Smooth muscle cell (in vitro differentiated cells): Measurements from ENCODE around the gene RPGRIP1L. TPM values are rescaled to one million over a fixed set of nuclear protein-coding genes. Genes with fewer than 3 reads are reported as not detected.
"Not testable (repeated sequence)": the region's sequence is repeated elsewhere in the genome, so short reads cannot be mapped to it uniquely, and the experiment has no call there.

ENCODE experiments used
- DNase-seq: peaks from one replicate; lab custom pipeline; 2025; ENCODE audit not compliant: unreplicated experiment; lab: John Stamatoyannopoulos, UW
- H2AFZ ChIP-seq: fragments of 200-600 bp; sonication (generic); 2 replicates; pipeline ENCODE4 v1.6.0; 2016; ENCODE audit warnings: antibody characterized with exemption, low read depth, mild to moderate bottlenecking
- H3F3A ChIP-seq: fragments of 200-600 bp; sonication (generic); 2 replicates; pipeline ENCODE4 v1.6.0; 2017; ENCODE audit warnings: antibody characterized with exemption, low read depth
- H3K27ac ChIP-seq: fragments of 200-600 bp; sonication (generic); 2 replicates; pipeline ENCODE4 v1.5.1; 2016; ENCODE audit warnings: low read depth, mild to moderate bottlenecking
- H3K27me3 ChIP-seq: fragments of 200-600 bp; sonication (generic); 2 replicates; pipeline ENCODE4 v1.6.1; 2016; ENCODE audit warnings: low read depth, mild to moderate bottlenecking
- H3K36me3 ChIP-seq: fragments of 200-600 bp; sonication (generic); 2 replicates; pipeline ENCODE4 v1.5.1; 2016; ENCODE audit warnings: low read depth
- H3K4me1 ChIP-seq: fragments of 200-600 bp; sonication (generic); 2 replicates; pipeline ENCODE4 v1.5.1; 2016; ENCODE audit warnings: low read depth
- H3K4me2 ChIP-seq: fragments of 200-600 bp; sonication (generic); 2 replicates; pipeline ENCODE4 v1.6.0; 2016; ENCODE audit warnings: mild to moderate bottlenecking
- H3K4me3 ChIP-seq: fragments of 200-600 bp; sonication (generic); 2 replicates; pipeline ENCODE4 v1.5.1; 2016; ENCODE audit warnings: mild to moderate bottlenecking
- H3K79me2 ChIP-seq: fragments of 200-600 bp; sonication (generic); 2 replicates; pipeline ENCODE4 v1.6.0; 2016; ENCODE audit warnings: low read depth, mild to moderate bottlenecking
- H3K9ac ChIP-seq: fragments of 200-600 bp; sonication (generic); 2 replicates; pipeline ENCODE4 v1.6.0; 2016; ENCODE audit warnings: low read depth
- H3K9me3 ChIP-seq: fragments of 200-600 bp; sonication (generic); replicated peaks from 2 replicates; pipeline ENCODE4 v1.5.1; 2016; ENCODE audit warnings: low read depth
- H4K20me1 ChIP-seq: fragments of 200-600 bp; sonication (generic); 2 replicates; pipeline ENCODE4 v1.6.0; 2016; ENCODE audit warnings: low read depth
- WGBS: methylation state at CpG from one replicate; pipeline ENCODE4 v1.1.7; 2016; ENCODE audit warnings: low lambda C conversion rate; 5-methylcytosine and 5-hydroxymethylcytosine counted together
- polyA plus RNA-seq: library from polyadenylated mRNA; unstranded; fragments of >200 nt; fragmentation: Nextera tagmentation; extraction: Ambion mirVana; gene quantifications from 2 replicates; pipeline ENCODE4 v1.2.1, GENCODE V29; 2016
- total RNA-seq: library from RNA; depleted of rRNA; stranded (reverse); fragments of >200 nt; gene quantifications from 2 replicates; pipeline ENCODE4 v1.2.3, GENCODE V29; 2014
- TF ChIP-seq, protein P1 (sequence below): fragments of 200-600 bp; sonication (generic); IDR thresholded peaks from 2 replicates; pipeline ENCODE4 v1.5.1; 2017; ENCODE audit warnings: borderline replicate concordance, mild to moderate bottlenecking, antibody characterized with exemption; ENCODE audit not compliant: insufficient read depth, poor library complexity, severe bottlenecking

Gene RPGRIP1L
- total and polyA plus RNA-seq, 2 experiments from 2014 or later = 5.8 to 11.6 TPM

DNA sequence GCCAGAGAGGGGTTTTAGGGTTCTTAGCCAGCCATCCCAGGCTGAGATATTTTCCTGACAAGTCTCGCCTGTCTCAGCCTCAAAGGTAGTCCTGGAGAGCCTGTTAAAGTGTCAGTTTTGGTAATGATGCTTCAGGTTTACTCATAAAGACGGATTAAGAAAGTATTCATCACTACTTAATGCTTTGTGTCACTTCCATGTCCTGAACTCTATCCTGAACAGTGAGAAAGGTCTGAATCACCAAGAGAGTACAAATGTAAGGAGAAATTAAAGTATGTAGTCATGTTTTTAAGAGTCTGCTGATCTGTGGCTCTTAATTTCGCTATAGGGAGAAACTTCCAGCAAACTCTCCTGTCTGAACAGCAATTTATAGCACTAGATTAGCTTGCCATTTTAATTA, 14.0 kb downstream of the RPGRIP1L start:
- Histone ChIP-seq H3K4me2 (no peak overlapping the region), H3K36me3 (peaks cover 18% of the 10 kb centered on the region), H3K79me2 (no peaks in the 10 kb centered on the region), H3K4me1 (no peaks in the 10 kb centered on the region), H4K20me1 (no peaks in the 10 kb centered on the region), H3K9ac (no peak overlapping the region), H2AFZ (no peak overlapping the region), H3K9me3 (peaks cover 10% of the 10 kb centered on the region), H3K27ac (no peak overlapping the region), H3K4me3 (no peak overlapping the region), H3F3A (no peaks in the 10 kb centered on the region), H3K27me3 (no peaks in the 10 kb centered on the region)
- DNase-seq = no peak
- 87% methylated on average over 3 of the region's 3 CpGs for WGBS
- TF ChIP-seq, protein P1, sequence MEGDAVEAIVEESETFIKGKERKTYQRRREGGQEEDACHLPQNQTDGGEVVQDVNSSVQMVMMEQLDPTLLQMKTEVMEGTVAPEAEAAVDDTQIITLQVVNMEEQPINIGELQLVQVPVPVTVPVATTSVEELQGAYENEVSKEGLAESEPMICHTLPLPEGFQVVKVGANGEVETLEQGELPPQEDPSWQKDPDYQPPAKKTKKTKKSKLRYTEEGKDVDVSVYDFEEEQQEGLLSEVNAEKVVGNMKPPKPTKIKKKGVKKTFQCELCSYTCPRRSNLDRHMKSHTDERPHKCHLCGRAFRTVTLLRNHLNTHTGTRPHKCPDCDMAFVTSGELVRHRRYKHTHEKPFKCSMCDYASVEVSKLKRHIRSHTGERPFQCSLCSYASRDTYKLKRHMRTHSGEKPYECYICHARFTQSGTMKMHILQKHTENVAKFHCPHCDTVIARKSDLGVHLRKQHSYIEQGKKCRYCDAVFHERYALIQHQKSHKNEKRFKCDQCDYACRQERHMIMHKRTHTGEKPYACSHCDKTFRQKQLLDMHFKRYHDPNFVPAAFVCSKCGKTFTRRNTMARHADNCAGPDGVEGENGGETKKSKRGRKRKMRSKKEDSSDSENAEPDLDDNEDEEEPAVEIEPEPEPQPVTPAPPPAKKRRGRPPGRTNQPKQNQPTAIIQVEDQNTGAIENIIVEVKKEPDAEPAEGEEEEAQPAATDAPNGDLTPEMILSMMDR = no peak

DNA sequence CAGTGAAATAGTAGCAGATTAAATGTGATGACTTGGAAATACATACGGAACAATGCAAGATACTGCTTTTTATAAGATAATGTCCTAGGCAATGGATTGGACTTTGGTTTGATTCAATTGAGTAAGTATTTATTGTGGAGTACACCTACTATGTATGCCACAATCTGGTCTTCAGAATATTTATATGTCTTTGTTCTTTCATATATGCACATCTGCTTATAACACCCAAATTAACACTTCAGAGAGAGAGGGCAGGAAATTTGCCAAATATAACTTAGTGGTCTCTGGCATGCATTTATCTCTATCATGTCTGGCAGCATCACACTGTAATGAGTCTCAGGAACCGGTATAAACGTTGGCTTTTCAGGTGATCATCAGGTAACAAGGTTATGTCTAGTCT, 16.9 kb downstream of the RPGRIP1L start:
- Histone ChIP-seq H3K27me3 (no peaks in the 10 kb centered on the region), H3K9me3 (peaks cover 10% of the 10 kb centered on the region), H4K20me1 (no peaks in the 10 kb centered on the region), H3K36me3 (peaks cover 18% of the 10 kb centered on the region), H3K9ac (no peak overlapping the region), H3F3A (no peaks in the 10 kb centered on the region), H3K4me3 (no peak overlapping the region), H3K27ac (no peak overlapping the region), H2AFZ (no peak overlapping the region), H3K4me2 (no peak overlapping the region), H3K4me1 (no peaks in the 10 kb centered on the region), H3K79me2 (no peaks in the 10 kb centered on the region)
- no peak for DNase-seq
- TF ChIP-seq, protein P1 = no peak
- 98% methylated on average over 3 of the region's 3 CpGs for WGBS

DNA sequence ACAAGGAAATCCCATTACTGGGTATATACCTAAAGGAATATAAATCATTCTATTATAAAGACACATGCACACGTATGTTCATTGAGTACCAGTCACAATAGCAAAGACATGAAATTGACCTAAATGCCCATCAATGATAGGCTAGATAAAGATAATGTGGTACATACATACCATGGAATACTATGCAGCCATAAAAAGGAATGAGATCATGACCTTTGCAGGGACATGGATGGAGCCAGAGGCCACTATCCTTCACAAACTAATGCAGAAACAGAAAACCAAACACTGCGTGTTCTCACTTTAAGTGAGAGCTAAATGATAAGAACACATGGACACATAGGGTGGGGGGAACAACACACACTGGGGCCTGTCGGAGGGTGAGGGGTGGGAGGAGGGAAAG, 18.3 kb downstream of the RPGRIP1L start:
- not testable (repeated sequence) for H3K4me2 ChIP-seq, DNase-seq, H4K20me1 ChIP-seq, H3F3A ChIP-seq, H2AFZ ChIP-seq, H3K4me1 ChIP-seq, H3K4me3 ChIP-seq, H3K9ac ChIP-seq, H3K9me3 ChIP-seq, H3K27me3 ChIP-seq, H3K79me2 ChIP-seq, H3K27ac ChIP-seq
- 92% methylated on average over 3 of the region's 3 CpGs for WGBS
- H3K36me3 ChIP-seq = peaks cover 18% of the 10 kb centered on the region

DNA sequence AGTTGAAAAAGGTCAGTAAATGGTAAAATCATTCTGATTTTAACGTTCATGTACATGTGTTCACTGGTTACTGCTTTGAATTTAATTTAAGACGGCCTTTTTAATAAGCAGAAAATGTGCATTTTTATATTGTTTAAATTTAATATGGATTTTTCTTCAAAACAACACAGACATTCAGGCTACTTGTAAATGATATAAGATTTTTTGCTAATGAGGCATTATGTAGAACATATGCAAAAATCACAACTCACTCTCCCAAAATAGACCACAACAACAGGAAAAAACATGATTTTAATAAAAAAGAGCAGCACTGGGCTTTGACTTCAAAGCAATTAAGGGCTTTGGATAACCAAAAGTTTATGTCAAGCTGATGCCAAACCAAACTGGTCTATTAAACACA, 22.3 kb downstream of the RPGRIP1L start:
- Histone ChIP-seq H4K20me1 (no peaks in the 10 kb centered on the region), H2AFZ (no peak overlapping the region), H3K4me3 (no peak overlapping the region), H3K79me2 (no peaks in the 10 kb centered on the region), H3K9ac (no peak overlapping the region), H3K27ac (no peak overlapping the region), H3K9me3 (peaks cover 10% of the 10 kb centered on the region), H3F3A (no peaks in the 10 kb centered on the region), H3K36me3 (peaks cover 13% of the 10 kb centered on the region), H3K27me3 (no peaks in the 10 kb centered on the region), H3K4me2 (no peak overlapping the region), H3K4me1 (no peaks in the 10 kb centered on the region)
- DNase-seq = no peak
- WGBS = 98% methylated on average over 2 of the region's 2 CpGs
- TF ChIP-seq, protein P1 = no peak
